HG03139 (cell line): ENCODE results near the gene C3orf18.
"Not testable (repeated sequence)": the region's sequence is repeated elsewhere in the genome, so short reads cannot be mapped to it uniquely, and the experiment has no call there.

ENCODE experiments used
- ATAC-seq: cut with Tn5 transposase; IDR thresholded peaks from one replicate; pipeline ENCODE4 v1.9.1; 2021; ENCODE audit not compliant: unreplicated experiment

C3orf18 gene

GRCh38 chr3:50525191-50525910 is 42.2 kb downstream of the C3orf18 start:
- ATAC-seq: no peak

- no peak for ATAC-seq
Measured at GRCh38 chr3:50524746-50525145, 42.8 kb downstream of the C3orf18 start.

GRCh38 chr3:50523279-50523811 is 44.2 kb downstream of the C3orf18 start:
- ATAC-seq: no peak

GRCh38 chr3:50521572-50521971 is 46.0 kb downstream of the C3orf18 start:
- no peak for ATAC-seq

GRCh38 chr3:50520849-50521248 is 46.7 kb downstream of the C3orf18 start:
- no peak for ATAC-seq

GRCh38 chr3:50519471-50520089 is 48.0 kb downstream of the C3orf18 start:
- no peak for ATAC-seq

- ATAC-seq: no peak
Measured at GRCh38 chr3:50518436-50518835, 49.1 kb downstream of the C3orf18 start.

GRCh38 chr3:50517721-50518206 is 49.8 kb downstream of the C3orf18 start:
- ATAC-seq: no peak

- no peak for ATAC-seq
Measured at GRCh38 chr3:50516440-50516871, 51.1 kb downstream of the C3orf18 start.

- no peak for ATAC-seq
Measured at GRCh38 chr3:50515565-50516439, 51.7 kb downstream of the C3orf18 start.

- not testable (repeated sequence) for ATAC-seq
Measured at GRCh38 chr3:50512908-50513307, 54.6 kb downstream of the C3orf18 start.

- ATAC-seq: no peak
Measured at GRCh38 chr3:50512131-50512530, 55.4 kb downstream of the C3orf18 start.

- ATAC-seq: no peak
Measured at GRCh38 chr3:50510325-50510724, 57.2 kb downstream of the C3orf18 start.

- no peak for ATAC-seq
Measured at GRCh38 chr3:50509715-50510114, 57.8 kb downstream of the C3orf18 start.

GRCh38 chr3:50508821-50509220 is 58.7 kb downstream of the C3orf18 start:
- no peak for ATAC-seq
